Daoy (cell line): Measurements from ENCODE around the gene MIPEP. TPM values are rescaled to one million over a fixed set of nuclear protein-coding genes. Genes with fewer than 3 reads are reported as not detected.

Source experiments
- DNase-seq: peaks from one replicate; pipeline ENCODE4 v3.0.0-alpha.2; 2015; ENCODE audit warnings: low read depth
- total RNA-seq: library from RNA; depleted of rRNA; stranded (reverse); fragments of >200 nt; shearing (Covaris generic); gene quantifications from 2 replicates; pipeline ENCODE4 v1.2.3, GENCODE V29; 2014

MIPEP gene
- total RNA-seq, 1 experiment from 2014 or later, result 15.5 TPM

GRCh38 chr13:23852351-23852750 lies 36.8 kb downstream of the MIPEP start:
- DNase-seq, result no peak

GRCh38 chr13:23851106-23851505 lies 38.1 kb downstream of the MIPEP start:
- DNase-seq, result no peak

GRCh38 chr13:23850134-23850533 lies 39.1 kb downstream of the MIPEP start:
- no peak for DNase-seq

GRCh38 chr13:23849670-23850069 lies 39.5 kb downstream of the MIPEP start:
- no peak for DNase-seq

- DNase-seq, result no peak
These were observed 40.5 kb downstream of the MIPEP start for GRCh38 chr13:23848646-23849141.

GRCh38 chr13:23848019-23848418 lies 41.2 kb downstream of the MIPEP start:
- DNase-seq, result no peak

- no peak for DNase-seq
These were observed 41.7 kb downstream of the MIPEP start for GRCh38 chr13:23847497-23847896.

- no peak for DNase-seq
These were observed 44.0 kb downstream of the MIPEP start for GRCh38 chr13:23845105-23845725.

- no peak for DNase-seq
These were observed 45.1 kb downstream of the MIPEP start for GRCh38 chr13:23844132-23844531.

- no peak for DNase-seq
These were observed 45.8 kb downstream of the MIPEP start for GRCh38 chr13:23843436-23843835.

- DNase-seq, result no peak
These were observed 46.8 kb downstream of the MIPEP start for GRCh38 chr13:23842406-23842805.

- DNase-seq, result no peak
These were observed 55.2 kb downstream of the MIPEP start for GRCh38 chr13:23833733-23834611.

GRCh38 chr13:23828866-23829265 lies 60.3 kb downstream of the MIPEP start:
- peak; percentile 7 for DNase-seq

GRCh38 chr13:23828086-23828485 lies 61.1 kb downstream of the MIPEP start:
- no peak for DNase-seq

- no peak for DNase-seq
These were observed 64.0 kb downstream of the MIPEP start for GRCh38 chr13:23825179-23825578.

- DNase-seq, result no peak
These were observed 64.8 kb downstream of the MIPEP start for GRCh38 chr13:23824371-23824770.

- DNase-seq, result no peak
These were observed 66.9 kb downstream of the MIPEP start for GRCh38 chr13:23822252-23822824.

GRCh38 chr13:23820530-23820929 lies 68.7 kb downstream of the MIPEP start:
- DNase-seq, result no peak

GRCh38 chr13:23817830-23818229 lies 71.4 kb downstream of the MIPEP start:
- DNase-seq, result no peak

GRCh38 chr13:23817136-23817535 lies 72.1 kb downstream of the MIPEP start:
- DNase-seq, result no peak

GRCh38 chr13:23813635-23814034 lies 75.6 kb downstream of the MIPEP start:
- no peak for DNase-seq

GRCh38 chr13:23811366-23812062 lies 77.7 kb downstream of the MIPEP start:
- DNase-seq, result no peak
